GM21515 (cell line): ENCODE measurements around the gene FNDC5.
"Not testable (repeated sequence)": the region's sequence is repeated elsewhere in the genome, so short reads cannot be mapped to it uniquely, and the experiment has no call there.

ENCODE experiments used
- ATAC-seq: cut with Tn5 transposase; IDR thresholded peaks from one replicate; pipeline ENCODE4 v1.9.1; 2021; ENCODE audit not compliant: unreplicated experiment

Gene FNDC5

GRCh38 chr1:32870615-32871363, at the start of gene FNDC5:
FNDC5 (minus strand) TSS chr1:32870912.
- ATAC-seq = no peak

- no peak for ATAC-seq
These were observed 49.4 kb upstream of the FNDC5 start for GRCh38 chr1:32919811-32920733.

- ATAC-seq = no peak
These were observed 47.5 kb upstream of the FNDC5 start for GRCh38 chr1:32918179-32918578.

GRCh38 chr1:32917521-32917920, 46.8 kb upstream of the FNDC5 start:
- no peak for ATAC-seq

- ATAC-seq = no peak
These were observed 45.3 kb upstream of the FNDC5 start for GRCh38 chr1:32915766-32916706.

- ATAC-seq = no peak
These were observed 39.6 kb upstream of the FNDC5 start for GRCh38 chr1:32910319-32910718.

- ATAC-seq = no peak
These were observed 36.7 kb upstream of the FNDC5 start for GRCh38 chr1:32907435-32907834.

GRCh38 chr1:32906654-32907053, 35.9 kb upstream of the FNDC5 start:
- no peak for ATAC-seq

- ATAC-seq = not testable (repeated sequence)
These were observed 34.9 kb upstream of the FNDC5 start for GRCh38 chr1:32905588-32905987.

GRCh38 chr1:32904797-32905196, 34.1 kb upstream of the FNDC5 start:
- ATAC-seq = no peak

GRCh38 chr1:32903991-32904785, 33.5 kb upstream of the FNDC5 start:
- ATAC-seq = no peak

- ATAC-seq = no peak
These were observed 31.8 kb upstream of the FNDC5 start for GRCh38 chr1:32902535-32902920.

- ATAC-seq = no peak
These were observed 31.3 kb upstream of the FNDC5 start for GRCh38 chr1:32901823-32902534.

- no peak for ATAC-seq
These were observed 30.5 kb upstream of the FNDC5 start, which contains the start of gene TMEM54 for GRCh38 chr1:32900956-32901822. TMEM54 (minus strand) TSS chr1:32901389; CDS start chr1:32901238, 151 bp downstream.

- no peak for ATAC-seq
These were observed 29.8 kb upstream of the FNDC5 start for GRCh38 chr1:32900371-32900955.

GRCh38 chr1:32899586-32900296, 29.0 kb upstream of the FNDC5 start:
- ATAC-seq = no peak

- ATAC-seq = no peak
These were observed 28.2 kb upstream of the FNDC5 start for GRCh38 chr1:32898958-32899357.
